HEK293 (cell line): Measurements from ENCODE around the gene PDP2.

ENCODE experiments used
- CTCF ChIA-PET: fragments of 350-600 bp; formaldehyde crosslinking; extraction: SDS; loops from one replicate; lab custom pipeline; 2021; ENCODE audit warnings: antibody characterized with exemption; lab: Yijun Ruan, JAX
- POLR2A ChIA-PET: fragments of 300-600 bp; formaldehyde crosslinking; extraction: SDS; loops from one replicate; lab custom pipeline; 2020; ENCODE audit warnings: antibody characterized with exemption, inconsistent platforms; lab: Yijun Ruan, JAX
- H3K27ac ChIP-seq: fragments of 200-500 bp; sonication (Bioruptor generic); 2 replicates; pipeline ENCODE4 v1.5.1; 2014; ENCODE audit warnings: low read depth, low read length, control low read depth, inconsistent platforms; ENCODE audit errors: extremely low read depth
- H3K36me3 ChIP-seq, 2 experiments: fragments of 200-500 bp in 1 of 2; sonication (Bioruptor generic) in 1 of 2; 1 replicate in 1 of 2; 2 replicates in 1 of 2; pipeline ENCODE4 v1.5.1; 2014 to 2017; ENCODE audit warnings: inconsistent platforms in 2 of 2, low read length in 2 of 2; ENCODE audit not compliant: control insufficient read depth in 2 of 2, insufficient read depth in 1 of 2
- H3K4me1 ChIP-seq: fragments of 200-500 bp; sonication (Bioruptor generic); 2 replicates; pipeline ENCODE4 v1.5.1; 2014; ENCODE audit warnings: mild to moderate bottlenecking, low read length, inconsistent platforms; ENCODE audit not compliant: control insufficient read depth, insufficient read depth
- H3K4me3 ChIP-seq: 2 replicates; pipeline ENCODE4 v1.5.1; 2011; ENCODE audit warnings: low read depth, mild to moderate bottlenecking, control low read depth, low read length, moderate library complexity
- H3K9me3 ChIP-seq: fragments of 200-500 bp; sonication (Bioruptor generic); 2 replicates; pipeline ENCODE4 v1.5.1; 2014; ENCODE audit warnings: low read depth, low read length, inconsistent platforms; ENCODE audit not compliant: control insufficient read depth, insufficient read depth
- EGR2 ChIP-seq: fragments of 450-650 bp; formaldehyde crosslinking; IDR thresholded peaks from 2 replicates; pipeline ENCODE4 v1.5.1; 2016; ENCODE audit warnings: low read depth, missing biosample characterization, missing genetic modification characterization
- PRDM10 ChIP-seq: fragments of 450-650 bp; formaldehyde crosslinking; IDR thresholded peaks from 2 replicates; pipeline ENCODE4 v1.5.1; 2016; ENCODE audit warnings: missing biosample characterization, missing genetic modification characterization
- REPIN1 ChIP-seq: fragments of 450-650 bp; formaldehyde crosslinking; IDR thresholded peaks from 2 replicates; pipeline ENCODE4 v1.5.1; 2017; ENCODE audit warnings: missing biosample characterization, missing genetic modification characterization, low read depth
- SP3 ChIP-seq: fragments of 450-650 bp; formaldehyde crosslinking; IDR thresholded peaks from 2 replicates; pipeline ENCODE4 v1.5.1; 2016; ENCODE audit warnings: missing biosample characterization, missing genetic modification characterization
- ZBTB44 ChIP-seq: fragments of 450-650 bp; IDR thresholded peaks from 2 replicates; pipeline ENCODE4 v1.5.1; 2018; ENCODE audit warnings: missing biosample characterization, mild to moderate bottlenecking, missing genetic modification characterization
- ZBTB6 ChIP-seq: fragments of 450-650 bp; formaldehyde crosslinking; IDR thresholded peaks from 2 replicates; pipeline ENCODE4 v1.5.1; 2017; ENCODE audit warnings: missing biosample characterization, missing genetic modification characterization
- ZNF10 ChIP-seq: fragments of 450-650 bp; formaldehyde crosslinking; IDR thresholded peaks from 2 replicates; pipeline ENCODE4 v1.5.1; 2017; ENCODE audit warnings: missing biosample characterization, missing genetic modification characterization
- ZNF114 ChIP-seq: fragments of 450-650 bp; formaldehyde crosslinking; IDR thresholded peaks from 2 replicates; pipeline ENCODE4 v1.5.0; 2017; ENCODE audit warnings: missing biosample characterization, missing genetic modification characterization
- ZNF138 ChIP-seq: fragments of 450-650 bp; formaldehyde crosslinking; IDR thresholded peaks from 2 replicates; pipeline ENCODE4 v1.5.1; 2016; ENCODE audit warnings: missing biosample characterization, missing genetic modification characterization, borderline replicate concordance
- ZNF140 ChIP-seq: fragments of 450-650 bp; formaldehyde crosslinking; IDR thresholded peaks from 2 replicates; pipeline ENCODE4 v1.5.1; 2016; ENCODE audit warnings: missing biosample characterization, missing genetic modification characterization
- ZNF174 ChIP-seq: fragments of 450-650 bp; formaldehyde crosslinking; IDR thresholded peaks from 2 replicates; pipeline ENCODE4 v1.5.0; 2017; ENCODE audit warnings: missing biosample characterization, mild to moderate bottlenecking, missing genetic modification characterization
- ZNF280C ChIP-seq: fragments of 450-650 bp; formaldehyde crosslinking; IDR thresholded peaks from 2 replicates; pipeline ENCODE4 v1.5.1; 2016; ENCODE audit warnings: missing biosample characterization, missing genetic modification characterization
- ZNF473 ChIP-seq: fragments of 450-650 bp; formaldehyde crosslinking; IDR thresholded peaks from 2 replicates; pipeline ENCODE4 v1.5.1; 2017; ENCODE audit warnings: missing biosample characterization, missing genetic modification characterization
- ZNF510 ChIP-seq: fragments of 450-650 bp; formaldehyde crosslinking; IDR thresholded peaks from 2 replicates; pipeline ENCODE4 v1.5.1; 2018; ENCODE audit warnings: mild to moderate bottlenecking, missing genetic modification characterization, missing biosample characterization; ENCODE audit not compliant: insufficient replicate concordance
- ZNF521 ChIP-seq: fragments of 450-650 bp; formaldehyde crosslinking; IDR thresholded peaks from 2 replicates; pipeline ENCODE4 v1.5.1; 2017; ENCODE audit warnings: missing biosample characterization, mild to moderate bottlenecking, missing genetic modification characterization
- ZNF530 ChIP-seq: fragments of 450-650 bp; formaldehyde crosslinking; IDR thresholded peaks from 2 replicates; pipeline ENCODE4 v1.5.1; 2016; ENCODE audit warnings: low read depth, missing biosample characterization, missing genetic modification characterization
- ZNF626 ChIP-seq: fragments of 450-650 bp; sonication (Bioruptor Pico); formaldehyde crosslinking; IDR thresholded peaks from 2 replicates; pipeline ENCODE4 v1.5.1; 2018; ENCODE audit warnings: missing biosample characterization, missing genetic modification characterization, inconsistent platforms
- ZNF629 ChIP-seq: fragments of 450-650 bp; formaldehyde crosslinking; IDR thresholded peaks from 2 replicates; pipeline ENCODE4 v1.5.1; 2017; ENCODE audit warnings: missing biosample characterization, missing genetic modification characterization
- ZNF660 ChIP-seq: fragments of 450-650 bp; IDR thresholded peaks from 2 replicates; pipeline ENCODE4 v1.5.1; 2018; ENCODE audit warnings: missing biosample characterization, mild to moderate bottlenecking, missing genetic modification characterization
- ZNF76 ChIP-seq: fragments of 450-650 bp; formaldehyde crosslinking; IDR thresholded peaks from 2 replicates; pipeline ENCODE4; 2016; ENCODE audit warnings: low read depth, missing biosample characterization, missing genetic modification characterization, borderline replicate concordance
- ZNF785 ChIP-seq: fragments of 450-650 bp; formaldehyde crosslinking; IDR thresholded peaks from 2 replicates; pipeline ENCODE4 v1.5.1; 2016; ENCODE audit warnings: missing biosample characterization, missing genetic modification characterization
- ZNF830 ChIP-seq: fragments of 450-650 bp; IDR thresholded peaks from 2 replicates; pipeline ENCODE4 v1.5.0; 2018; ENCODE audit warnings: missing biosample characterization, missing genetic modification characterization, low read depth, mild to moderate bottlenecking, moderate library complexity

PDP2 gene

GRCh38 chr16:66871840-66872239 is 8.5 kb upstream of the PDP2 start:
- no peak overlapping the region for H3K27ac ChIP-seq
- ChIA-PET POLR2A (no interaction called here), CTCF (interaction anchor here (0.6 to 7.5 kb wide), 11 partner anchors 15 to 243 kb away, joined by 3 to 74 read pairs (median 4); partner anchors contain the start of gene NAE1)
- H3K4me3 ChIP-seq = no peak overlapping the region
- TF ChIP-seq ZNF140 (no peak), ZBTB44 (no peak), ZNF629 (tag by site-specific recombination) (no peak), PRDM10 (no peak), ZNF138 (tag by site-specific recombination) (no peak), SP3 (tag by site-specific recombination) (no peak), ZNF530 (no peak), ZNF626 (tag by site-specific recombination) (no peak), ZNF521 (tag by site-specific recombination) (no peak), ZBTB6 (tag by site-specific recombination) (no peak), ZNF660 (tag by site-specific recombination) (no peak), ZNF280C (no peak), ZNF76 (tag by site-specific recombination) (no peak), REPIN1 (tag by site-specific recombination) (no peak), ZNF114 (tag by site-specific recombination) (no peak), ZNF510 (tag by site-specific recombination) (no peak)
- H3K4me1 ChIP-seq = no peaks in the 10 kb centered on the region
- no peaks in the 10 kb centered on the region for H3K36me3 ChIP-seq
- H3K9me3 ChIP-seq = no peaks in the 10 kb centered on the region

- Histone ChIP-seq H3K27ac (no peak overlapping the region; the same call in 1 of the 2 replicates), H3K9me3 (no peaks in the 10 kb centered on the region), H3K4me1 (no peaks in the 10 kb centered on the region), H3K4me3 (no peak overlapping the region; the same call in 1 of the 2 replicates), H3K36me3 (no peaks in the 10 kb centered on the region)
- ChIA-PET POLR2A (interaction anchor here (0.6 to 1.2 kb wide), 7 partner anchors 42 to 321 kb away, joined by 3 to 13 read pairs (median 3); partner anchors contain the start of genes CMTM4 and NAE1), CTCF (interaction anchor here (0.6 to 7.5 kb wide), 26 partner anchors 9 to 507 kb away, joined by 3 to 74 read pairs (median 4); partner anchors contain the start of gene NAE1)
- no peak for TF ChIP-seq EGR2 (tag by site-specific recombination)
- TF ChIP-seq ZNF830 (tag by site-specific recombination) = no peak
- no peak for TF ChIP-seq ZNF174
- no peak for TF ChIP-seq ZNF10
- TF ChIP-seq ZNF473 = no peak
- no peak for TF ChIP-seq ZNF785 (tag by site-specific recombination)
- no peak for TF ChIP-seq ZNF76 (tag by site-specific recombination)
Observed at GRCh38 chr16:66872559-66872942, 7.8 kb upstream of the PDP2 start.
